GM06990 (cell line): ENCODE data around the gene MINDY4.

ENCODE experiments used
- DNase-seq: peaks from one replicate; pipeline ENCODE4 v3.0.0-alpha.2; 2011; ENCODE audit not compliant: insufficient read length; ENCODE audit errors: extremely low read depth
- H3K27me3 ChIP-seq: replicated peaks from 2 replicates; pipeline ENCODE4 v1.6.0; 2011; ENCODE audit warnings: low read length; ENCODE audit not compliant: control insufficient read depth, insufficient read depth
- H3K36me3 ChIP-seq: 2 replicates; pipeline ENCODE4 v1.5.1; 2011; ENCODE audit warnings: low read length; ENCODE audit not compliant: control insufficient read depth, insufficient read depth
- H3K4me3 ChIP-seq: replicated peaks from 2 replicates; pipeline ENCODE4 v1.5.1; 2011; ENCODE audit warnings: low read depth, mild to moderate bottlenecking, control low read depth, low read length
- TF ChIP-seq, protein P1 (sequence below): IDR thresholded peaks from 2 replicates; pipeline ENCODE4 v1.5.1; 2011; ENCODE audit warnings: low read length, control low read depth, mild to moderate bottlenecking, inconsistent platforms; ENCODE audit not compliant: insufficient read depth, poor library complexity, severe bottlenecking

Gene MINDY4

DNA sequence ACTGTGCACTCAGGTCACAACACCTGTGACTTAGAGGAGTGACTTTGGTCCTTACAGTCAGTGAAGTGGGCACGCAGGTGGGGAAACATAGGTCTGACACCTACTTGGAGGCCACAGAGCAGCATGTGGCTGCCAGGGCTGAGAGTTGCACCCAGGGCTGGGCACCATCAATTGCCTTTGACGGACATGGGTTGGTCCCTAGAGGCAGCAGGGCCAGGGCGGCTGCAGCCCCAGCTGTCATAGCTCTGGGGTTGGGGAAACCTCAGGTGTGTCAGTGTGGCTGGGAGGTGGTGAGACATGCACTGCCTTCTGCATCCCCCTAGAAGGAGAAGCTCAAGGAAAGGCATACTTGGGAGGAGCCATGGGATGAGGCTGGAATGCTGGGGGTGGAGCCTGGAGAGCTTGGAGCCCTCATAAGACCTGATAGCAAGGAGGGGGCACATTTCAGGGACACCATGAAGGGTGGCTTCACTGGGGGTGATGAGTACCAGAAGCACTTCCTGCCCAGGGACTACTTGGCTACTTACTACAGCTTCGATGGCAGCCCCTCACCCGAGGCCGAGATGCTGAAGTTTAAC, 19.4 kb upstream of the MINDY4 start, which contains the start of gene INMT:
Gene INMT (plus strand): TSS at position 440 of the 578 bp plus-strand sequence. CDS start 16 bp downstream, at position 456.
- Histone ChIP-seq H3K4me3 (no peak within 1 kb of the TSS), H3K36me3 (no peaks in the 10 kb centered on the region), H3K27me3 (no peaks in the 10 kb centered on the region)
- TF ChIP-seq, protein P1, sequence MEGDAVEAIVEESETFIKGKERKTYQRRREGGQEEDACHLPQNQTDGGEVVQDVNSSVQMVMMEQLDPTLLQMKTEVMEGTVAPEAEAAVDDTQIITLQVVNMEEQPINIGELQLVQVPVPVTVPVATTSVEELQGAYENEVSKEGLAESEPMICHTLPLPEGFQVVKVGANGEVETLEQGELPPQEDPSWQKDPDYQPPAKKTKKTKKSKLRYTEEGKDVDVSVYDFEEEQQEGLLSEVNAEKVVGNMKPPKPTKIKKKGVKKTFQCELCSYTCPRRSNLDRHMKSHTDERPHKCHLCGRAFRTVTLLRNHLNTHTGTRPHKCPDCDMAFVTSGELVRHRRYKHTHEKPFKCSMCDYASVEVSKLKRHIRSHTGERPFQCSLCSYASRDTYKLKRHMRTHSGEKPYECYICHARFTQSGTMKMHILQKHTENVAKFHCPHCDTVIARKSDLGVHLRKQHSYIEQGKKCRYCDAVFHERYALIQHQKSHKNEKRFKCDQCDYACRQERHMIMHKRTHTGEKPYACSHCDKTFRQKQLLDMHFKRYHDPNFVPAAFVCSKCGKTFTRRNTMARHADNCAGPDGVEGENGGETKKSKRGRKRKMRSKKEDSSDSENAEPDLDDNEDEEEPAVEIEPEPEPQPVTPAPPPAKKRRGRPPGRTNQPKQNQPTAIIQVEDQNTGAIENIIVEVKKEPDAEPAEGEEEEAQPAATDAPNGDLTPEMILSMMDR, result no peak
- DNase-seq, result no peak

DNA sequence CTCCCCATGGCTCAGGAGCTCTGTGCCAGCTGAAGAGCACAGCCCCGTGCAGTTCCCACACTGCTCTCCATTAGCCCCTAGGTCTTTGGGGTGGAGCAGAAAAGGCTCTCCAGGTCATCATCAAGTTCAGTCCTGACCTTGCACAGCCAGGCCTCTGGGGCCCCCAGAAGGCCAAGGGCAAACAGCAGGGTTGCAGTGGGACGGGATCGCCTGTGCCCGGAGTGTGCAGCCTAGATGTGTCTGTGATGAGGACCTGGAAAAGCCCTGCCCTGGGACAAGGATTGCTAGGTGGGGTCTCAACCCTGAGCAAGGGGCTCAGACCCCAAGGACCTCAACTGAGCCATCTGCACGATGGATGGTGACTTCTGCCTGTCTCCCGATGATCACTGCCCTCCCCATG, 18.7 kb upstream of the MINDY4 start:
- Histone ChIP-seq H3K4me3 (no peak overlapping the region), H3K36me3 (no peaks in the 10 kb centered on the region), H3K27me3 (no peaks in the 10 kb centered on the region; the same call in 1 of the 2 replicates)
- DNase-seq, result no peak
- TF ChIP-seq, protein P1, result no peak

- no peak for DNase-seq
- Histone ChIP-seq H3K36me3 (no peaks in the 10 kb centered on the region), H3K4me3 (no peak overlapping the region), H3K27me3 (no peaks in the 10 kb centered on the region; the same call in 1 of the 2 replicates)
- TF ChIP-seq, protein P1, result no peak
Observed at GRCh38 chr7:30752979-30753378, 18.2 kb upstream of the MINDY4 start.

- DNase-seq, result no peak
- Histone ChIP-seq H3K27me3 (no peaks in the 10 kb centered on the region; the same call in 1 of the 2 replicates), H3K4me3 (no peak overlapping the region), H3K36me3 (no peaks in the 10 kb centered on the region)
- TF ChIP-seq, protein P1, result no peak
Observed at GRCh38 chr7:30754315-30754877, 16.8 kb upstream of the MINDY4 start.

DNA sequence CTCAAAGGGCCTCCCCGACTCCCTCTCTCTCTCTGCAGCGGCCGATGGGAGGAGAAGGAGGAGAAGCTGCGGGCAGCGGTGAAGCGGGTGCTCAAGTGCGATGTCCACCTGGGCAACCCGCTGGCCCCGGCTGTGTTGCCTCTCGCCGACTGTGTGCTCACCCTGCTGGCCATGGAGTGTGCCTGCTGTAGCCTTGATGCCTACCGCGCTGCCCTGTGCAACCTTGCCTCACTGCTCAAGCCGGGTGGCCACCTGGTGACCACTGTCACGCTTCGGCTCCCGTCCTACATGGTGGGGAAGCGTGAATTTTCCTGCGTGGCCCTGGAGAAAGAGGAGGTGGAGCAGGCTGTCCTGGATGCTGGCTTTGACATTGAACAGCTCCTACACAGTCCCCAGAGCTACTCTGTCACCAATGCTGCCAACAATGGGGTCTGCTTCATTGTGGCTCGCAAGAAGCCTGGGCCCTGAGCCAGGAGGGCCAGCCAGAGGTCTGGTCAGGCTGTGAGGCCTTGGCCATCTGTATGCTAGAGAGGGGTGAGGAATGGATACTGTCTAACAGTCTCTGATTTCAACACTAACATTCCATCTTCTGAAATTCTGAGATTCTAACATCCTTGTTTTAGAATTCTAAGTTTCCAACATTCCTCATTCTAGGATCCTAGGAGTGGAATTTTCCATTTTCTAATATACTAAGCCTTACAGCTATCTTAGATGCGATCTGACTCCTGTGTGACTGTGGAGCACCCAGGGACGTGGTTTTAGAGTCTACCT, 15.6 kb upstream of the MINDY4 start:
- Histone ChIP-seq H3K27me3 (no peaks in the 10 kb centered on the region; the same call in 1 of the 2 replicates), H3K4me3 (no peak overlapping the region), H3K36me3 (no peaks in the 10 kb centered on the region)
- TF ChIP-seq, protein P1, result no peak
- DNase-seq, result no peak
